NCI-H2107 treated with DMSO at 0.1 percent for 48 hours (cell line): ENCODE results near the gene COX7A2L.

Experiments used
- DNase-seq: peaks from one replicate; lab custom pipeline; 2025; ENCODE audit not compliant: unreplicated experiment; lab: John Stamatoyannopoulos, UW

COX7A2L gene

GRCh38 chr2:42321452-42322064, 39.5 kb downstream of the COX7A2L start:
- no peak for DNase-seq

- DNase-seq = no peak
Observed at GRCh38 chr2:42319265-42319664, 41.8 kb downstream of the COX7A2L start.

- DNase-seq = no peak
Observed at GRCh38 chr2:42317945-42318344, 43.1 kb downstream of the COX7A2L start.

GRCh38 chr2:42317486-42317885, 43.5 kb downstream of the COX7A2L start:
- no peak for DNase-seq

GRCh38 chr2:42316910-42317309, 44.1 kb downstream of the COX7A2L start:
- no peak for DNase-seq

GRCh38 chr2:42315844-42316470, 45.1 kb downstream of the COX7A2L start:
- DNase-seq = no peak

- DNase-seq = no peak
Observed at GRCh38 chr2:42314892-42315468, 46.0 kb downstream of the COX7A2L start.

- DNase-seq = no peak
Observed at GRCh38 chr2:42312106-42312505, 48.9 kb downstream of the COX7A2L start.

GRCh38 chr2:42310007-42310515, 51.0 kb downstream of the COX7A2L start:
- DNase-seq = no peak

GRCh38 chr2:42309366-42309765, 51.7 kb downstream of the COX7A2L start:
- DNase-seq = no peak

- no peak for DNase-seq
Observed at GRCh38 chr2:42307180-42307579, 53.8 kb downstream of the COX7A2L start.

GRCh38 chr2:42304059-42304713, 56.8 kb downstream of the COX7A2L start:
- DNase-seq = no peak

GRCh38 chr2:42303252-42303651, 57.8 kb downstream of the COX7A2L start:
- DNase-seq = no peak

GRCh38 chr2:42300527-42300926, 60.5 kb downstream of the COX7A2L start:
- no peak for DNase-seq
